Neural cell (in vitro differentiated cells): ENCODE measurements around the gene SEC61A1. TPM values are rescaled to one million over a fixed set of nuclear protein-coding genes. Genes with fewer than 3 reads are reported as not detected.

ENCODE experiments used
- H2AFZ ChIP-seq: fragments of 200-600, 300-800 bp; sonication (generic), shearing (Covaris generic); 2 replicates; pipeline ENCODE4 v1.6.0; 2014; ENCODE audit warnings: low read depth, mild to moderate bottlenecking, antibody characterized with exemption, low read length, moderate library complexity
- H3F3A ChIP-seq: fragments of 200-600 bp; shearing (Covaris generic); 2 replicates; pipeline ENCODE4 v1.6.1; 2016; ENCODE audit warnings: mild to moderate bottlenecking, moderate library complexity, mixed read lengths, antibody characterized with exemption, low read length; ENCODE audit not compliant: insufficient read depth, poor library complexity, severe bottlenecking
- H3K27ac ChIP-seq: fragments of 200-600, 300-800 bp; sonication (generic), shearing (Covaris generic); 2 replicates; pipeline ENCODE4 v1.5.1; 2014; ENCODE audit warnings: mild to moderate bottlenecking, low read length, moderate library complexity
- H3K27me3 ChIP-seq: fragments of 300-800, 200-600 bp; sonication (generic), shearing (Covaris generic); 2 replicates; pipeline ENCODE4 v1.6.0; 2014; ENCODE audit warnings: mild to moderate bottlenecking, low read depth, low read length, moderate library complexity; ENCODE audit not compliant: insufficient read depth
- H3K36me3 ChIP-seq: fragments of 300-800, 200-600 bp; sonication (generic), shearing (Covaris generic); 2 replicates; pipeline ENCODE4 v1.5.1; 2014; ENCODE audit warnings: mild to moderate bottlenecking, antibody characterized with exemption, low read length, moderate library complexity; ENCODE audit not compliant: insufficient read depth
- H3K4me2 ChIP-seq: fragments of 300-800, 200-600 bp; sonication (generic), shearing (Covaris generic); 2 replicates; pipeline ENCODE4 v1.6.0; 2014; ENCODE audit warnings: mild to moderate bottlenecking, low read length
- H3K4me3 ChIP-seq: fragments of 300-800, 200-600 bp; sonication (generic), shearing (Covaris generic); 2 replicates; pipeline ENCODE4 v1.5.1; 2014; ENCODE audit warnings: mild to moderate bottlenecking, low read length, moderate library complexity
- H3K79me2 ChIP-seq: fragments of 200-600 bp; shearing (Covaris generic); replicated peaks from 2 replicates; pipeline ENCODE4 v1.6.0; 2014; ENCODE audit warnings: mild to moderate bottlenecking, low read length, moderate library complexity; ENCODE audit not compliant: insufficient read depth
- H3K9ac ChIP-seq: fragments of 300-800, 200-600 bp; sonication (generic), shearing (Covaris generic); 2 replicates; pipeline ENCODE4 v1.6.1; 2016; ENCODE audit warnings: mild to moderate bottlenecking, low read length, mixed read lengths
- H3K9me2 ChIP-seq: fragments of 200-600 bp; shearing (Covaris generic); 2 replicates; pipeline ENCODE4 v1.6.1; 2016; ENCODE audit warnings: mild to moderate bottlenecking, low read length, mixed read lengths; ENCODE audit not compliant: insufficient read depth
- H3K9me3 ChIP-seq: fragments of 200-600, 300-800 bp; sonication (generic), shearing (Covaris generic); 2 replicates; pipeline ENCODE4 v1.6.1; 2016; ENCODE audit warnings: mild to moderate bottlenecking, mixed run types, low read length, moderate library complexity, mixed read lengths
- H4K20me1 ChIP-seq: fragments of 200-600 bp; shearing (Covaris generic); 2 replicates; pipeline ENCODE4 v1.6.1; 2016; ENCODE audit warnings: mild to moderate bottlenecking, mixed run types; ENCODE audit not compliant: insufficient read depth
- CTCF ChIP-seq: fragments of 450-650 bp; IDR thresholded peaks from 2 replicates; pipeline ENCODE4 v1.5.1; 2014; ENCODE audit warnings: antibody characterized with exemption, mild to moderate bottlenecking, moderate library complexity; ENCODE audit not compliant: poor library complexity, severe bottlenecking
- EP300 ChIP-seq: fragments of 450-650 bp; conservative IDR thresholded peaks from 2 replicates; pipeline ENCODE4 v1.6.1; 2014; ENCODE audit warnings: antibody characterized with exemption, mild to moderate bottlenecking, moderate library complexity; ENCODE audit not compliant: poor library complexity, severe bottlenecking
- EZH2 ChIP-seq: fragments of 200-600, 300-800 bp; shearing (Covaris generic), sonication (generic); IDR thresholded peaks from 2 replicates; pipeline ENCODE4 v1.6.1; 2014; ENCODE audit warnings: antibody characterized with exemption, low read length, borderline replicate concordance, mild to moderate bottlenecking; ENCODE audit not compliant: insufficient read depth, poor library complexity, severe bottlenecking
- MXI1 ChIP-seq: fragments of 450-650 bp; conservative IDR thresholded peaks from 2 replicates; pipeline ENCODE4 v1.6.1; 2014; ENCODE audit warnings: antibody characterized with exemption, mild to moderate bottlenecking; ENCODE audit not compliant: poor library complexity, severe bottlenecking
- POLR2AphosphoS5 ChIP-seq: IDR thresholded peaks from 2 replicates; pipeline ENCODE4 v1.6.1; 2012
- RAD21 ChIP-seq: fragments of 450-650 bp; conservative IDR thresholded peaks from 2 replicates; pipeline ENCODE4 v1.6.1; 2014; ENCODE audit warnings: antibody characterized with exemption, mild to moderate bottlenecking, moderate library complexity
- REST ChIP-seq: IDR thresholded peaks from 2 replicates; pipeline ENCODE4 v1.6.1; 2012; ENCODE audit warnings: borderline replicate concordance
- SMC3 ChIP-seq: fragments of 450-650 bp; conservative IDR thresholded peaks from 2 replicates; pipeline ENCODE4 v1.6.1; 2014; ENCODE audit warnings: antibody characterized with exemption, mild to moderate bottlenecking, moderate library complexity; ENCODE audit not compliant: poor library complexity
- TAF1 ChIP-seq: IDR thresholded peaks from 2 replicates; pipeline ENCODE4 v1.6.1; 2012; ENCODE audit warnings: low read depth
- polyA plus RNA-seq: library from polyadenylated mRNA; depleted of rRNA; stranded (reverse); fragments of >200 nt; gene quantifications from 2 replicates; pipeline ENCODE4 v1.2.3, GENCODE V29; 2014

Gene SEC61A1
- polyA plus RNA-seq, 1 donor from 2014 or later: 91.6 TPM

- no peak overlapping the region for H3K4me2 ChIP-seq
- TF ChIP-seq RAD21 (no peak), EP300 (no peak), REST (no peak), MXI1 (no peak)
Measured at GRCh38 chr3:128080323-128081080, 28.3 kb downstream of the SEC61A1 start.

GRCh38 chr3:128081226-128081625 is 29.0 kb downstream of the SEC61A1 start:
- H3K9ac ChIP-seq: no peak overlapping the region
- TF ChIP-seq REST: no peak
- TF ChIP-seq TAF1: no peak
- TF ChIP-seq RAD21: no peak
- no peak overlapping the region for H3K27ac ChIP-seq
- no peak overlapping the region for H2AFZ ChIP-seq
- no peak overlapping the region for H3K4me3 ChIP-seq
- H3K9me3 ChIP-seq: no peaks in the 10 kb centered on the region
- H4K20me1 ChIP-seq: no peaks in the 10 kb centered on the region
- peaks cover 5% of the 10 kb centered on the region for H3K27me3 ChIP-seq
- no peaks in the 10 kb centered on the region for H3K36me3 ChIP-seq
- H3K9me2 ChIP-seq: no peaks in the 10 kb centered on the region
- no peak overlapping the region for H3K4me2 ChIP-seq
- no peaks in the 10 kb centered on the region for H3K79me2 ChIP-seq
- H3F3A ChIP-seq: no peaks in the 10 kb centered on the region

More at GRCh38 chr3:128080323-128081080, 28.3 kb downstream of the SEC61A1 start:
- Histone ChIP-seq H3K9me3 (no peaks in the 10 kb centered on the region), H3K9ac (no peak overlapping the region), H3F3A (no peaks in the 10 kb centered on the region), H3K27ac (no peak overlapping the region), H3K79me2 (no peaks in the 10 kb centered on the region), H3K27me3 (peaks cover 11% of the 10 kb centered on the region), H4K20me1 (no peaks in the 10 kb centered on the region), H3K36me3 (no peaks in the 10 kb centered on the region), H3K4me3 (no peak overlapping the region), H3K9me2 (no peaks in the 10 kb centered on the region), H2AFZ (no peak overlapping the region)

GRCh38 chr3:128081846-128082245 is 29.6 kb downstream of the SEC61A1 start:
- H3K9me2 ChIP-seq: no peaks in the 10 kb centered on the region
- H3K4me3 ChIP-seq: no peak overlapping the region
- H3K36me3 ChIP-seq: no peaks in the 10 kb centered on the region
- H3K27me3 ChIP-seq: no peaks in the 10 kb centered on the region
- no peaks in the 10 kb centered on the region for H3K79me2 ChIP-seq
- no peak overlapping the region for H3K9ac ChIP-seq
- no peaks in the 10 kb centered on the region for H3K9me3 ChIP-seq
- H3F3A ChIP-seq: no peaks in the 10 kb centered on the region
- H4K20me1 ChIP-seq: no peaks in the 10 kb centered on the region
- no peak overlapping the region for H2AFZ ChIP-seq
- H3K27ac ChIP-seq: no peak overlapping the region
- no peak overlapping the region for H3K4me2 ChIP-seq
- TF ChIP-seq EZH2 (no peak), RAD21 (no peak), SMC3 (no peak), REST (no peak), POLR2AphosphoS5 (no peak), EP300 (no peak), CTCF (no peak)
